GM12892 (cell line): Measurements from ENCODE around the gene C13orf42.

Source experiments
- POLR2A ChIP-seq: IDR thresholded peaks from 2 replicates; pipeline ENCODE4 v1.6.1; 2011; ENCODE audit warnings: low read depth, low read length, control low read depth
- POLR2AphosphoS5 ChIP-seq: IDR thresholded peaks from 2 replicates; pipeline ENCODE4 v1.6.1; 2011; ENCODE audit warnings: low read depth, low read length, control low read depth

- no peak for TF ChIP-seq POLR2A
- no peak for TF ChIP-seq POLR2AphosphoS5
Observed at GRCh38 chr13:51064753-51065152, 46.3 kb downstream of the C13orf42 start.
